RWPE1 (cell line): ENCODE results near the gene CES5A.
"Not testable (repeated sequence)": the region's sequence is repeated elsewhere in the genome, so short reads cannot be mapped to it uniquely, and the experiment has no call there.

Experiments used
- CTCF ChIA-PET: fragments of 350-600 bp; sonication (Branson Sonifier 250); formaldehyde crosslinking; extraction: SDS; loops from one replicate; lab custom pipeline; 2021; lab: Yijun Ruan, JAX
- POLR2A ChIA-PET: fragments of 400-600 bp; formaldehyde crosslinking; extraction: SDS; loops from one replicate; lab custom pipeline; 2020; ENCODE audit warnings: antibody characterized with exemption; ENCODE audit not compliant: low non-redundant PET; lab: Yijun Ruan, JAX
- DNase-seq: peaks from one replicate; pipeline ENCODE4 v3.0.0; 2012; ENCODE audit warnings: low spot score
- H3K27ac ChIP-seq: fragments of 450-650 bp; 2 replicates; pipeline ENCODE4 v1.5.1; 2017
- TF ChIP-seq, protein P1 (sequence below): fragments of 450-650 bp; conservative IDR thresholded peaks from 2 replicates; pipeline ENCODE4 v1.5.1; 2017; ENCODE audit warnings: low read depth, mild to moderate bottlenecking

CES5A gene

GRCh38 chr16:55834049-55834448 lies 41.1 kb downstream of the CES5A start:
- CTCF ChIA-PET = no interaction called here
- TF ChIP-seq, protein P1, sequence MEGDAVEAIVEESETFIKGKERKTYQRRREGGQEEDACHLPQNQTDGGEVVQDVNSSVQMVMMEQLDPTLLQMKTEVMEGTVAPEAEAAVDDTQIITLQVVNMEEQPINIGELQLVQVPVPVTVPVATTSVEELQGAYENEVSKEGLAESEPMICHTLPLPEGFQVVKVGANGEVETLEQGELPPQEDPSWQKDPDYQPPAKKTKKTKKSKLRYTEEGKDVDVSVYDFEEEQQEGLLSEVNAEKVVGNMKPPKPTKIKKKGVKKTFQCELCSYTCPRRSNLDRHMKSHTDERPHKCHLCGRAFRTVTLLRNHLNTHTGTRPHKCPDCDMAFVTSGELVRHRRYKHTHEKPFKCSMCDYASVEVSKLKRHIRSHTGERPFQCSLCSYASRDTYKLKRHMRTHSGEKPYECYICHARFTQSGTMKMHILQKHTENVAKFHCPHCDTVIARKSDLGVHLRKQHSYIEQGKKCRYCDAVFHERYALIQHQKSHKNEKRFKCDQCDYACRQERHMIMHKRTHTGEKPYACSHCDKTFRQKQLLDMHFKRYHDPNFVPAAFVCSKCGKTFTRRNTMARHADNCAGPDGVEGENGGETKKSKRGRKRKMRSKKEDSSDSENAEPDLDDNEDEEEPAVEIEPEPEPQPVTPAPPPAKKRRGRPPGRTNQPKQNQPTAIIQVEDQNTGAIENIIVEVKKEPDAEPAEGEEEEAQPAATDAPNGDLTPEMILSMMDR = no peak
- no peak for DNase-seq
- no peak overlapping the region for H3K27ac ChIP-seq
- POLR2A ChIA-PET = no interaction called here

DNA sequence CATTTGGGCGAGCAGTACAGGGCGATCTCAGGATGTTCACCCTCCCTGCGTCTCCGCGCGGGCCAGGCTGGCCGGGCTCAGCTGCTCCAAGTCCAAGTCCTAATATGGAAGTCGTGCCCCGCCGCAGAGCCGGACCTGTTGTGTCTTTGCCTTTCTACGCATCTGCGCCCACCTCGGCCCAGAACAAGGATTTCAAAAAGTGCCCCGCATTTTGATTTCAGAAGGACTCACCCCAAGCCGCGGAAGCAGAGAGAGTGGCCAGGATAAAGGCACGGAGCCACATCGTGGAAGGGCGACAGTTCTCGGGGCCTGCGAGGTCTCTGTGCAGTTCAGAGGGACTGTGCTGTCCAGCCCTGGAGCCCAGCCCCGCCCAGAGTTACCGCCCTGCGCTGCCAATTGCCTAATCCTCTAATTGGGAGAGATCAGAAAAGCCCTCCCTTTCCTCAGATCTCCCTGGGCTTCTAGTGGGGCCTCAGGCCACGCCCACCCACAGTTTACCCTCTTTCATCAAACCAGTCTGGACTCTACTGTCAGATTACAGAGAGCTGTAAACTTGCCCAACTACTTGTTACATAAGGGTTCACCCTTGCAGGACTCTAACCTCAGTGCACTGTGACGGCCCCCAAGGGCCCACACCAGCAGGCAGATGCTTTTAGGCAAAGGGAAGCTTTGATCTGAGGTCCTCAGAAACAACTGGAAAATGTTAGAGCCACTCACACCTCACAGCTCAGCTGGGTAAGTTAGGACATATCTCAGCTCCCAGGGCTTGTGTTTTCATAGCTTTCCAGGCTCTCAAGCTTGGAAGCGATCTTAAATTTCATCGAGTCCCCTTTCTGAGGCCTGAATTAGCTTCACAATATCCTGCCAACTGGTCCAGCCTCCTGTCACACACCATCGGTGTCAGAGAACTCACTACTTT lies 42.1 kb downstream of the CES5A start, which contains the start of gene CES1:
TSS of gene CES1 (minus strand) at position 324 of the 919 bp plus-strand sequence. CDS start at position 283, 41 bp downstream.
- no peak within 1 kb of the TSS for H3K27ac ChIP-seq
- CTCF ChIA-PET = interaction anchor here (0.7 kb wide), 1 partner anchor 49 kb away, joined by 3 read pairs; no protein-coding TSS in a partner anchor
- POLR2A ChIA-PET = no interaction called here
- TF ChIP-seq, protein P1 = no peak
- DNase-seq = no peak

DNA sequence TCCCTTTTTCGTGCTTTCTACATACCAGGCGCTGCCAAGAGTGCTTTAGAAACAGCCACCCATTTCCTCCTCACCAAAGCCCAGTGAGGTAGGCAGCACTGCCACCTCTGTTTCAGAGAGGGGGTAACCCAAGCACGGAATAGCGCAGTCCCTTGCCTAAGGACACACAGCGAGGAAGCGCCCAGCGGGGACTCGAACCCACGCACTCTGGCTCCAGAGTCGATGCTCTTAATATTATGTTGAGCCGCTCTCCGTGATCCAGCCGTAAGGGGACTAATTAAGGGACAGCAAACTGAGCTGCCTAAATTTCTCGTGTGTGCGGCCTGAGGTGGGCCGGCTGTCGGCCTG lies 42.8 kb downstream of the CES5A start:
- no peak overlapping the region for H3K27ac ChIP-seq
- ChIA-PET POLR2A (no interaction called here), CTCF (no interaction called here)
- DNase-seq = no peak
- TF ChIP-seq, protein P1 = no peak

- ChIA-PET POLR2A (no interaction called here), CTCF (no interaction called here)
- DNase-seq = no peak
- TF ChIP-seq, protein P1 = no peak
- H3K27ac ChIP-seq = no peak overlapping the region
Measured at GRCh38 chr16:55830658-55831294, 44.4 kb downstream of the CES5A start.

GRCh38 chr16:55829232-55829631 lies 45.9 kb downstream of the CES5A start:
- H3K27ac ChIP-seq, DNase-seq, POLR2A ChIA-PET: not testable (repeated sequence)
- CTCF ChIA-PET = interaction anchor here (0.7 kb wide), 1 partner anchor 595 kb away, joined by 3 read pairs; no protein-coding TSS in a partner anchor

- POLR2A ChIA-PET = no interaction called here
- TF ChIP-seq, protein P1 = no peak
- no peak overlapping the region for H3K27ac ChIP-seq
- DNase-seq = no peak
- CTCF ChIA-PET = interaction anchor here (0.7 kb wide), 1 partner anchor 596 kb away, joined by 3 read pairs; no protein-coding TSS in a partner anchor
Measured at GRCh38 chr16:55828680-55829079, 46.5 kb downstream of the CES5A start.
